Peyer's patch (tissue), 4 donors: ENCODE data around the gene KLF11. TPM values are rescaled to one million over a fixed set of nuclear protein-coding genes. Genes with fewer than 3 reads are reported as not detected.

Experiments
- DNase-seq, 3 donors: peaks; one replicate each; pipeline ENCODE4 v3.0.0-alpha.2; 2017 to 2019
- H3K27ac ChIP-seq, 4 donors: fragments of 200-600 bp; sonication (generic); one replicate each; pipeline ENCODE4 v1.5.1; 2016 to 2019
- H3K27me3 ChIP-seq, 2 donors: fragments of 200-600 bp; sonication (generic); one replicate each; pipeline ENCODE4 v1.5.1; 2019
- H3K36me3 ChIP-seq, 3 donors: fragments of 200-600 bp; sonication (generic); one replicate each; pipeline ENCODE4 v1.5.1; 2016 to 2019
- H3K4me1 ChIP-seq, 4 donors: fragments of 200-600 bp; sonication (generic); one replicate each; pipeline ENCODE4 v1.5.1; 2016 to 2019
- H3K4me3 ChIP-seq, 4 donors: fragments of 200-600 bp; sonication (generic); 1 replicate in 3 of 4; 2 replicates in 1 of 4; pipeline ENCODE4 v1.5.1; 2016 to 2019; ENCODE audit warnings: mild to moderate bottlenecking in 1 of 4
- H3K9me3 ChIP-seq, 4 donors: fragments of 200-600 bp; sonication (generic); one replicate each; pipeline ENCODE4 v1.5.1; 2016 to 2019; ENCODE audit warnings: mild to moderate bottlenecking in 1 of 4
- POLR2A ChIP-seq, 2 donors: fragments of 450-650 bp; IDR thresholded peaks; one replicate each; pipeline ENCODE4 v1.5.1; 2017; ENCODE audit warnings: antibody characterized with exemption in 2 of 2, mild to moderate bottlenecking in 2 of 2, moderate library complexity in 2 of 2
- total RNA-seq, 4 donors: library from RNA; depleted of rRNA; stranded (reverse); fragments of >200 nt; gene quantifications; one replicate each; pipeline ENCODE4 v1.1.0, GENCODE V29; 2016
- TF ChIP-seq, protein P1 (sequence below), 6 experiments: fragments of 450-650 bp in 4 of 6; fragments of 200-600 bp in 2 of 6; sonication (generic) in 1 of 6; IDR thresholded peaks; one replicate each; pipeline ENCODE4 v1.5.1; 2017 to 2019; ENCODE audit warnings: antibody characterized with exemption in 6 of 6, mild to moderate bottlenecking in 3 of 6, moderate library complexity in 1 of 6

Gene KLF11
- total RNA-seq, 4 donors from 2014 or later: 4.0 to 17.3 (median 11.5) TPM

DNA sequence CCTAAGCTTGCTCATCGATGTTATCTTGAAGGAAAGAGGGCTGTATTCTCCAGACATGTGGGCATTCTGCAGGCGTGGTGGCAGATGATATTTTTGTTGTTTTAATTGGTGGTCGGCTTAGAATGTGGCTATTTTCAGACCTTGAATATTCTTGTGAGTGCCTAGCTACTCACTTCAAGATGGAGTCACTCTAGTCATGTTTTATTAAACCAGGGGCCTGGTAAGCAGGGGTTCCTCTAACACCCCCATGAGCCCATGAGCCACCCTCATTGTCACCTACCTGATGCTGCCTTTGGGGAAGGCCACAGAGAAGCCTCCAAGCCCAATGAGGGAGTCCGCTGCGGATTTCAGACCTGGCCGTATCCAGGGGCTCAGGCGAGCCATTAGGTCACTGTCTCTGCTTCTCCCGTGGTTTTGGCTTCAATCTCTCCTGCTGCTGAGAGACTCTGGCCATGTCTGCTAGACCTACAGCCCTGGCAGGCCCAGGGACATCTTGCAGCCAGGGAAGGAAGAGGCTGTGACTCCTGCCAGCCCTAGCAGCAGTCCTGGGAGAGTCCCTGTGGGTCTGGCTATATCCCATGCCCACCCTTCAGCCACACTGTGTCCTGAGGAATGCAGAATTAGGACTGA, 16.3 kb upstream of the KLF11 start:
- Histone ChIP-seq H3K9me3 (no peaks in the 10 kb centered on the region), H3K27me3 (no peaks in the 10 kb centered on the region), H3K36me3 (no peaks in the 10 kb centered on the region), H3K4me3 (no peak overlapping the region), H3K4me1 (peaks cover 0 to 9% (median 4%) of the 10 kb centered on the region in 4 donors), H3K27ac (no peak overlapping the region)
- DNase-seq: no peak
- no peak for TF ChIP-seq POLR2A (IDR thresholded peaks at IDR 0.05)
- TF ChIP-seq, protein P1, sequence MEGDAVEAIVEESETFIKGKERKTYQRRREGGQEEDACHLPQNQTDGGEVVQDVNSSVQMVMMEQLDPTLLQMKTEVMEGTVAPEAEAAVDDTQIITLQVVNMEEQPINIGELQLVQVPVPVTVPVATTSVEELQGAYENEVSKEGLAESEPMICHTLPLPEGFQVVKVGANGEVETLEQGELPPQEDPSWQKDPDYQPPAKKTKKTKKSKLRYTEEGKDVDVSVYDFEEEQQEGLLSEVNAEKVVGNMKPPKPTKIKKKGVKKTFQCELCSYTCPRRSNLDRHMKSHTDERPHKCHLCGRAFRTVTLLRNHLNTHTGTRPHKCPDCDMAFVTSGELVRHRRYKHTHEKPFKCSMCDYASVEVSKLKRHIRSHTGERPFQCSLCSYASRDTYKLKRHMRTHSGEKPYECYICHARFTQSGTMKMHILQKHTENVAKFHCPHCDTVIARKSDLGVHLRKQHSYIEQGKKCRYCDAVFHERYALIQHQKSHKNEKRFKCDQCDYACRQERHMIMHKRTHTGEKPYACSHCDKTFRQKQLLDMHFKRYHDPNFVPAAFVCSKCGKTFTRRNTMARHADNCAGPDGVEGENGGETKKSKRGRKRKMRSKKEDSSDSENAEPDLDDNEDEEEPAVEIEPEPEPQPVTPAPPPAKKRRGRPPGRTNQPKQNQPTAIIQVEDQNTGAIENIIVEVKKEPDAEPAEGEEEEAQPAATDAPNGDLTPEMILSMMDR (IDR thresholded peaks at IDR 0.05): no peak

DNA sequence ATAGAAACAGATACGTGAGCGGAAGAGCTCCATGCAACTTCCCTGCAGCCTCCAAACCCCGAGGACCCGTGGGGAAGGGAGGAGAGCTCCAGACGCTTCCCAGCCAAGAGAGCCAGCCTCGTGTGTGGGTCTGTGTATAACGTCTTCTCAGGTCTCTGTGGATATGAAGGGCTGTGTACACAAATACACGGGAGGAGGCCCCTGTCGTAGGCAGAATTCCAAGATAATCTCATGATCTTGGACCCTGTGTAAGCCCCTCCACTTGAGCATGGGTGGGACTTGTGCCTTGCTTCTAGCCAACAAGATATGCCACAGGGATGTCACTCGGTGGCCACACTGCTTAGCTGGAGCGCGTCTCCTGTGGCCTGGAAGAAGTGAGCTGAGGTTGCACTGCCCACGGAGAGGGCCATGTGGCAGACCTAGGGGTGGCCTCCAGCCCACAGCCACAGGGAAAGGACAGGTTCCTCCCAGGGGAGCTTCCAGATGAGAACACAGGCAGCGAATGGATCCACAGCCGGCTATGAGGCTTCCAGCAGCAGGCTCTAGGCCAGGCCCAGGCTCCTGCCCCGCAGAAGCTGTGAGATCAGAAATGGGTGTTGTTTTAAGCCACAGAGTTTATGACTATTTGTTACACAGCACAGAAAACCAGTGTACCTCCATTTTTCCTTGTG, 15.6 kb upstream of the KLF11 start:
- Histone ChIP-seq H3K27me3 (no peaks in the 10 kb centered on the region), H3K9me3 (no peaks in the 10 kb centered on the region), H3K36me3 (no peaks in the 10 kb centered on the region), H3K4me1 (peaks cover 0 to 9% (median 4%) of the 10 kb centered on the region in 4 donors), H3K27ac (peak overlapping the region in 1 of 4 donors; percentile 59), H3K4me3 (no peak overlapping the region)
- no peak for DNase-seq
- TF ChIP-seq POLR2A (IDR thresholded peaks at IDR 0.05): no peak
- TF ChIP-seq, protein P1 (IDR thresholded peaks at IDR 0.05): no peak

DNA sequence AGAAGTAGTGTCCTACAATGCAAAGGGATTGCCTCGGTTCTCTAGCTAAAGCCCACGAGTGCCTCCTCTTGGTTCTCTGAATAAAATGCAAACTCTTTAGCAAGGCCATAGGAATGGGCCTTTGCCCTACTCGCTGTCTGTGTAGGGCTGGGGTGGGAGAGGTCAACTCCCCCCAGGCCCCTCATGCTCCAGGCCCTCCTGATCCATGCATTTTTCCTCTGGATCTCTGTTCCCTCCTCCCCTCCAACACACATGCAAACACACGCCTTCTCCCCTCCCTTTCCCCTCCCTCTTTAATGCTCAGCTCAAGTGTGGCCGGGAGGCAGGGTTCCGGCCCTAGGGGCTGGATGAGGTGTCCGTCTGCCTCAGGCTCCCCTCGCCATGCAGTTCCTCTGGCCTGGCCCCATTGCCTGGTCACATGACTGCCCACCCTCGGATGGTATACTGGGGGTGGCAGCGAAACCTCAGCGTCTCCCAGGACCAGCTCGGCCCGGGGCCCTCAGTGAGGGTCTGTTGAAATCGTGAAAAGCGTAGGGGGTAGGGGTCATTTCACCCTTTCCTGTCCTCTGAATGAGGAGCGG, 14.9 kb upstream of the KLF11 start:
- H3K36me3 ChIP-seq: no peaks in the 10 kb centered on the region

DNA sequence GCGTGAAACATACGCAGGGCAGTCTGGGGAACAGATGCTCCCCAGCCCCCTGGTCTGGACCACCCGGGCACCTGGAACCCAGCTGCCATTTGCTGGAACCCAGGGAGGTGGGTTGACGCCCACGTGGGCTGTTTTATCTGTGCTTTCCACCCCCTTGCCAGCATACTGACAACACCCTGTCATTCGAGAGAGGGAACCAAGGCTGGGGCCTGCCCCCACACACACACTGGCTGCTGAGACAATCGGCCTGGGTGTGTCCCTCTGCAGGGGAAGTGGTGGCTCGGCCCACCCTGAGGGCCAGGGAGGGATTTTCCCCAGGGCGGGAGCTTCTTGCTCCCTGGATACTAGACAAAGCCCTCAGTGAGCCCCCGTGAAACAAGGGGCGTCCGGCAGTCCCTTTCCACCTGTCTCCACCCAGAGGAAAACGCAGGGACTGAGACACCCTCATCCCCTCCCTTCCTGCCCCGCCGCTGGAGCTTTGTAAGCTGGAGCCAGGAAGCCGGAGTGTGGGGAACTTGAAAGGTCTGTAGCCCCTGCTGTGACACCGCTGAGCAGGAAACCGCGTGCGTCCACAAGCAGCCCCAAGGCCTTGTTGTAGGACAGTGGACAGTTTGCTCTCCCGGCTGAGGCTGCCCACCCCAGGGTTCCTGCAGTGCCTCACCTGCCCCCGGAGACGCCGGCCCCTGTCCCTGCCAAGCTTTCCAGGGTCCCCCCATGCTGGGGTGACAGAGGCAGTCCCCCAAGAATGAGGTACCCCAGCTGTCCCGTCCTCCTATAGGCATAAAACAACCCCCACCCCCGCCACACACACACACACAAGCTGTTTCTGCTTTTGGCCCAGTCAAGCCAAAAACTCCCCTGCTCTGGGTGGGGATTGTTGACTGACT, 14.1 kb upstream of the KLF11 start:
- TF ChIP-seq, protein P1 (IDR thresholded peaks at IDR 0.05): no peak
- TF ChIP-seq POLR2A (IDR thresholded peaks at IDR 0.05): no peak
- H3K9me3 ChIP-seq: no peaks in the 10 kb centered on the region
- no peaks in the 10 kb centered on the region for H3K36me3 ChIP-seq
- no peaks in the 10 kb centered on the region for H3K27me3 ChIP-seq
- peak in 2 of 3 donors; percentile 61 to 77 for DNase-seq
- peaks cover 0 to 9% (median 4%) of the 10 kb centered on the region in 4 donors for H3K4me1 ChIP-seq
- peak overlapping the region; percentile 19 to 59 (median 40) for H3K27ac ChIP-seq
- H3K4me3 ChIP-seq: peak overlapping the region in 1 of 4 donors; percentile 10

More for the DNA sequence above, 14.9 kb upstream of the KLF11 start:
- Histone ChIP-seq H3K9me3 (no peaks in the 10 kb centered on the region), H3K4me1 (peaks cover 0 to 9% (median 4%) of the 10 kb centered on the region in 4 donors), H3K27me3 (no peaks in the 10 kb centered on the region), H3K27ac (peak overlapping the region in 3 of 4 donors; percentile 33 to 59 (median 47)), H3K4me3 (no peak overlapping the region)
- no peak for TF ChIP-seq POLR2A (IDR thresholded peaks at IDR 0.05)
- TF ChIP-seq, protein P1 (IDR thresholded peaks at IDR 0.05): no peak
- DNase-seq: no peak

DNA sequence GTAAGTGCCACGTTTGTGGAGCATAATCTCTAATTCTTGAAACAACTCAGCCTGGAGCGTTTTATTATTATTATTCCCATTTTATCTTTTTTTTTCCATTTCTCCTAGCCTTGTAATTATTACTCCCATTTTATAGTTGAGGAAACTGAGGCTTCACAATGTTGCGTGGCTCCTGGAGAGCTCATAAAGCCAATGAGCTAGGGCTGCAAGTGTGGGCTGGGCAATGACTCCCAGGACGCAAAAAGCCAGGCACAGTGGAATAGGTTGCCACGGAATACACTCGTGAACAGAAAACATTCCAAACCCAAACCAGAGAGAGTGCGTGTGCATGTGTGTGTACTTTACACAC, 13.5 kb upstream of the KLF11 start:
- DNase-seq: no peak
- H3K36me3 ChIP-seq: no peaks in the 10 kb centered on the region
- no peak overlapping the region for H3K27ac ChIP-seq
- no peaks in the 10 kb centered on the region for H3K27me3 ChIP-seq
- H3K4me1 ChIP-seq: peaks cover 0 to 9% (median 4%) of the 10 kb centered on the region in 4 donors
- TF ChIP-seq POLR2A (IDR thresholded peaks at IDR 0.05): no peak
- TF ChIP-seq, protein P1 (IDR thresholded peaks at IDR 0.05): no peak
- no peaks in the 10 kb centered on the region for H3K9me3 ChIP-seq
- H3K4me3 ChIP-seq: no peak overlapping the region
